GM10266 (cell line): Measurements from ENCODE around the gene GPR179.

Experiments
- DNase-seq: peaks from one replicate; pipeline ENCODE4 v3.0.0; 2012; ENCODE audit errors: extremely low spot score
- TF ChIP-seq, protein P1 (sequence below): IDR thresholded peaks from 2 replicates; pipeline ENCODE4 v1.5.1; 2012; ENCODE audit warnings: mild to moderate bottlenecking, low read depth; ENCODE audit not compliant: control insufficient read depth, insufficient read depth; ENCODE audit errors: missing control alignments

The GPR179 gene

DNA sequence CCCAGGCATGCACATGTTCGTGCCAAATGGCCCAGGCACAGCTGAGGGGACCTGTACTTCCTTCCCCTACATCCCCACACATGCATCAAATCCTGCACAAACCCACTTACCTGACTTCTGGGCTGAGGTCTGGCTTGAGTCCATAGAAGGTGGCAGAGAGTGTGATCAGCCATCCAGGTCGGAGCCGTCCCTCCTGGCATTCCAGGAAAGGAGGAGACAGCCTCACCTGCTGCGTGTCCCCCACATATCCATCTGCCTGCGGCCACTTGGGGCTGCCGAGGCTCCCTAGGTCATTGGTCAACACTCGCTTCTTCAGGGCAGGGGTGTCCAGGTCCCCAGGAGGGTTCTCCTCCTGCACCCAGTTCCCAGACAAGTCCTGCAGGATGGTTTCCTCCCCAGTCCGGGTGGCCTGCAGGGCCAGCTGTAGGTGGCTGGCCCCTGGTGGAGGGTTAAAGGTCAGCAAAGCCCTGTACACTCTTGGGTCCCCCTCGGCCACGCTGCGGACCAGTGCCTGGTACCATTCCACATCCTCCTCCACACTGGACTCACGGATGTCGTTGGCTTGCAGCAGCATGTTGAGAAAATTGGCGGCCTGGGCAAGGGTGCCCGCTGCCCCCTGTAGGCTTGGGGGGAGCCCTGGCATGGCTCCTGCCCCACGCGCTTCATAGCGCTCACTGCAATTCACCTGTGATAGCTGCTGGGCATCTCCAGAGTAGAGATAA, 709 bp downstream of the GPR179 start:
- TF ChIP-seq, protein P1, sequence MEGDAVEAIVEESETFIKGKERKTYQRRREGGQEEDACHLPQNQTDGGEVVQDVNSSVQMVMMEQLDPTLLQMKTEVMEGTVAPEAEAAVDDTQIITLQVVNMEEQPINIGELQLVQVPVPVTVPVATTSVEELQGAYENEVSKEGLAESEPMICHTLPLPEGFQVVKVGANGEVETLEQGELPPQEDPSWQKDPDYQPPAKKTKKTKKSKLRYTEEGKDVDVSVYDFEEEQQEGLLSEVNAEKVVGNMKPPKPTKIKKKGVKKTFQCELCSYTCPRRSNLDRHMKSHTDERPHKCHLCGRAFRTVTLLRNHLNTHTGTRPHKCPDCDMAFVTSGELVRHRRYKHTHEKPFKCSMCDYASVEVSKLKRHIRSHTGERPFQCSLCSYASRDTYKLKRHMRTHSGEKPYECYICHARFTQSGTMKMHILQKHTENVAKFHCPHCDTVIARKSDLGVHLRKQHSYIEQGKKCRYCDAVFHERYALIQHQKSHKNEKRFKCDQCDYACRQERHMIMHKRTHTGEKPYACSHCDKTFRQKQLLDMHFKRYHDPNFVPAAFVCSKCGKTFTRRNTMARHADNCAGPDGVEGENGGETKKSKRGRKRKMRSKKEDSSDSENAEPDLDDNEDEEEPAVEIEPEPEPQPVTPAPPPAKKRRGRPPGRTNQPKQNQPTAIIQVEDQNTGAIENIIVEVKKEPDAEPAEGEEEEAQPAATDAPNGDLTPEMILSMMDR: no peak
- DNase-seq: no peak

DNA sequence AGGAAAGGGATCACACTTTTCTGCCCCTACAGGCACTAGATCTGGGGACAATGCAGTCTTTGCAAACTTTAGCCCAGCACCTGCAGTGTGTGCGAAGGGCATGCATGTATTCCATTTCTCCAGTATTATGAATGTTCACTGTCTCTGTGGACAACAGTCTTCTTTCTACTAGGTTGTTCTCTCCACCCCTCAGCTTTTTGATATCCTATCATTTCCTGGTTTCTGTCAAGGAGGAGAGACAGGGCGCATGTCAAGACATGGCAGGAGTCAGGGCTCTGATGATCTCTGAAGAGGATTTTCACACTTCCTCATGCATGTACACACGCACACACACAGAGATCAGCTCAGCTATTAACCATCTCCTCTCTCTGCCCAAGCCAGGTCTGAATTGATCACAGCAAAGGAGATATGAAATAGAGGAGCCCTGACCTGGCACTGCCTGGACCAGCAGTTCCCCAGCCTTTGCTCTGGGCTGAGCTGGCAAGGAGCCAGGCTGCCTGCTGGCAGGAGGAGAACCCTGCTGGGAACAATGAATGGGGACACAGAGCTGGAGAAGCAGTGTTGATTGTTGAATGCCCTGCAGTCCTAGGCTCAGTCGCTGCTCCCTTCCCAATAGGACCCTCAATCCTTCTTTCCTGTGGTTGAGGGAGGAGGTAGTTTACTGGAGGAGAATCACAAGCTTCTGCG, 2.6 kb downstream of the GPR179 start:
- DNase-seq: no peak
- TF ChIP-seq, protein P1: no peak

DNA sequence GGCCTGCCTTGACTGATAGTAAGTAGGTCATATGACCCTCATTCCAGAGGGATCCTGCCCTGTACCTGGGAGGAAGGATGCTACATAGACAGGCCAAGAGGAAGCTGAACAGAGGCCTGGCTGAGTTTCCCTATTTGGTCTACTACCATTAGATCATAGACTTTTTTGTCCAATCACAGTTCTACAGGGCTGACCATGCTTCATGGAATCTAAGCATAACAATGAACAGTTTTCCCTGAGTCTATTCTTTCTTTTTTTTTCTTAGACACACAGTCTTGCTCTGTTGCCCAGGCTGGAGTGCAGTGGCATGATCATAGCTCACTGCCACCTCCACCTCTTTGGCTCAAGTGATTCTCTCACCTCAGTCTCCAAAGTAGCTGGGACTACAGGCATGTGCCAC, 3.9 kb downstream of the GPR179 start:
- TF ChIP-seq, protein P1: no peak
- no peak for DNase-seq

DNA sequence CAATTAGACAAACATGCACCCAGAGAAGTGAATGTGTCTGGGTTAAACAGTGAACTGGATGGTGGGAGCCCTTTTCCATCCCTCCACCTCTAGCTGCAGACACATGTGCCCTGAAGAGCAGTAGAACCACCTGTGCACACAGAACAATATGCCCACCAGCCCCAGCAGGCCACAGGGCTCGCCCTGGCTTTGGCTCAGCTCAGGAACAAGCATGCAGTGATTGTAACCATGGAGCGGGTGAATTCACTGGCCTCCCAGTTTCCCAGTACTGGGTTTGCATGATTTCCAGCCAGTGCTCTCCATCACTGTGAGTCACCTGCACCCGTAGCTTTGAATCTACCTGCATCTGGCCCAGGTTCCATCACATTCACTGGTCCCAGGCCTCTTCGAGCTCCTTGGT, 5.2 kb downstream of the GPR179 start:
- DNase-seq: no peak

DNA sequence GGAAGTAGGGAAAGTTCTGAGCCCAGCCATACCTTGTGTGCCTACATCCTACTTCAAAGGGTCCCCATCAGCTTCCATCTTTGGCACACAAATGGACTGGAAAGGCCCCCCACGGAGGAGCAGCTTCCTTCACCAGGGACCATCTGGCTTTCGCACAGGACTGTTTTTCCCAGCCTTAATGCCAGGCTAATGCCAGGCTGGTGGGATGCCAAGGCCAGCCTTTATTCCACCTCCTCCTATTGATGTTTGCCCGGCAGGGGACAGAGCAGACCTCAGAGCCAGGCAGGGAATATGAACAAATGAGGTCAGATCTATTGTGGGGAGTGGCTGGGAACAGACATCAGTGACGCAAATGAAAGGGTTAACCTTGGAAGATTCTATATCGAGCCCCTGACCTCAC, 5.7 kb downstream of the GPR179 start:
- no peak for DNase-seq
- TF ChIP-seq, protein P1: no peak

More for the DNA sequence above, 5.2 kb downstream of the GPR179 start:
- TF ChIP-seq, protein P1: no peak

DNA sequence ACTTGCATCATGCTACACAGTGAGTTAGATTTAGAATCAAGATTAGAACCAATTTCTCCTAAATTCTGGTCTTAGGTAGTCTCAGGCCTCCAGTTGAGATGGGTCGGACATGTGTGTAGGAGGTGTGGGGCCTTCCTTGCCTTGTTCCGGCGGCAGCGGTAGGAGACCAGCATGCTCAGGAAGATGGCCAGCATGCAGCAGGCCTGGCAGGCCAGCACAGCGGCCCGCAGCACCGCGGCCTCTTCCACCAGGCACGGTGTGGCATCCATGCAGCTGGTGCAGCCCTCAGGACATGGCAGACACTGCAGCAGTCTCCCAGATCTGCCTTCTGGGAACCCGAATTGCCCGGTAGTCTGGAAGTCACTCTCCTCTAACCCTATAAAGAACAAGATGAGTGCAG, 6.9 kb downstream of the GPR179 start:
- TF ChIP-seq, protein P1: no peak
- DNase-seq: no peak

DNA sequence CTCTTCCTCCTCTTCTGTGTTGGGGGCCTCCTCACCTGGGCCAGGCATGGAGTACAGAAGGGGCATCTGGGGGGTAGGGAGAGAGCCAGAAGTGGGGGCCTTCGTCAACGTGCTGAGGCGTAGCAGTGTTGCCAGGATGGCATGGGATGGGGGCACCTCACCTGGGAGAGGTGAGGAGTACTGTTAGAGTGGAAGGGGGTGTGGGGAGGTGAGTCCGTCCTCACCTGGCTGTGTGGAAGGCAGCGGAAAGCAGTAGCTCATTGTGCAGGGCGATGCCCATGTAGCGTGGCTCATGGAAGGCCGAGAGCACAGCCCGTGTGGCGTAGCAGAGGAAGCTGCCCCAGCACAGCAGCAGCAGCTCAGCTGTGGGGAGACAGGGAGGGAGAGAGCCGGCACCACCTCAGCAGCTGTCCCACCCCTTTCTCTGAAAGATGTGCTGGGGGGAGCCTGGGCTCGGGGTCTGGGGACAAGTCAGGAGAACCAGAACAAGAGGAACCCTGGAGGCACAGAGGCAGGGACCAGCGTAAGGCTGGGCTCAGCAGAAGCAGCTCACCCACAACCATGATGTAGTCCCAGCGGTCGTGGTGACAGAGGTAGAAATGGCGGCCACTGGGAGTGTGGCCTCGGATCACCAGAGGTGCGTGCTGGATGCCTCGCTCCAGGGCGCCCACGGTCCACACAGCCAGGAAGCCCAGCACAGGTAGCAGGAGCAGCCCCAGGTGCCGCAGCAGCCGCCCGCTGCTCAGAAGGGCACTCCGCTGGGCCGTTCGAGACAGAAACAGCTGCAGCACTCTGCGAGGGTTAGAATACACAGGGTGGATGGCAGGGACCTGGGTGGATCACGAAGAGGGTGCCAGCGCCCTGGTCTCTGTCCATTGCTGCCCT, 9.0 kb downstream of the GPR179 start:
- no peak for DNase-seq
- TF ChIP-seq, protein P1: no peak
